NCI-H2227 treated with DMSO at 0.1 percent for 48 hours (cell line): ENCODE results near the gene LCE1B.

Experiments used
- DNase-seq: peaks from one replicate; lab custom pipeline; 2025; lab: John Stamatoyannopoulos, UW

Gene LCE1B, protein sequence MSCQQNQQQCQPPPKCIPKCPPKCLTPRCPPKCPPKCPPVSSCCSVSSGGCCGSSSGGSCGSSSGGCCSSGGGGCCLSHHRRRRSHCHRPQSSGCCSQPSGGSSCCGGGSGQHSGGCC

DNA sequence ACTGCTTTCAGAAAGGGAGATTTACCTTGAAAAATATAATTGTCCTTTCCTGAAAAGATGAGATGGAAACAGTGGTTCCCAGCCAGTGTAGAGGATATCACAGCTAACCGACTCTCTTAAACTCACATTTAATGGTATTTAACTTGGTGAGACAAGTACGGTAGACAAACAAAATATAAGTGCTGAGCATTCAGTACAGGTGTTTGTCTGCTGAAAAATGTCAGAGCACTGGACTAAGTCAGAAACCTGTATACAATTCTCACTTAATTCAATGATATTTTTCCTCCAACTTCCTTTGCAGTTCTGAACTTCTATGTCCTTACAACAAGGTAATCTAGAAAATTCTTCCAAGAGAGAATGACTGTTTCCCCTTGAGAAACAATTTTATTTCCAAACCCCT is at the start of gene LCE1B:
LCE1B (plus strand) TSS at position 301 of the 400 bp plus-strand sequence. CDS start 476 bp downstream, outside the sequence.
- DNase-seq = no peak

DNA sequence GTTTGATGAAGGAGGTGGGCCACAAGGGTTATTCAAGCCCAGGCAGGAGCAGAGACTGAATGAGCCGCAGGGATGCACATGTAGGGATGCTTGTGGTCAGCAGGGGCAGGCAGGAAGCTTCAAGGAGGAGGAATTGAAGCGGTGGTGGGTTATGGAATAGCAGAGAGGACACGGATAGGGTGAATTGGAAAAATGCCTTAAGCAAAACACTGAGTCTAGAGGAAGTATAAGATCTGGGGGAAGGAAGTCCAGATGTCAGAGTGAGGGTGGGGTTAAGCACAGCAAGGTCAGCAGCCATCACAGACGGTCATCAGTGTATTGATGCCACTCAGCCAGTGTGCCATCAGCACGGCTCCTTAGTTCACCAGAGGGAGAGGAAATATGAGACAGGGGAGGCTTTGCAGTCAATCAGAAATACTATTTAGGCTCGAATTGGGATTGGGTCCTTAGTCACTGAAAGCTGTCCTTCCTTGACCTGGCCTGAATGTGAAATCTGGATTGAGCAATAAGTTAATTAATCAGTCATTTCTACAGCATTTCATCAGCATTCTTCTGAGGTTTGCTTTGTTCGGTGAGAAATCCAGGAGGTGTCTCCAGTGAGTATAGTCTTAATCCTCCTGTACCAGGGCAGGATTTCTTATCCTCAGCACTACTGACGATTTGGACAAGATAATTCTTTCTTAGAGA is 42.8 kb upstream of the LCE1B start:
- no peak for DNase-seq

DNA sequence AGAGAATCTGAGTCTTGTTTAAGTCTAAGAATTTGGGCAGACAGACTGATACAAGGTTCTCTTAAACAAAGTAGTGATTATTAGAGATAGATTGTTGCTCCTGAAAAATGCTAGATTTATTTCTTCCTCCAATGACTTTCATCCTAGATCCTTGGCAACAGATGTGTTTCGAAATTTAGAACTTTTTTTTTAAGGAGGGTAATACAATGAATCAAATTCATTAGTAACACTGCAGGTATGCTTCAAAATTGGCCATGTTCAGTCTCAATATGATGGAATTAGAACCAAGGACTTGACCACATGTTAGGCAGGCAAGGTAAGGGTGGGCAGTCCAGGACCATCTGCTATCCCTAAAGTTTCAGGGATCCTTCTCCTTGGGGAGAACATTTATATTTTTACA is 41.4 kb upstream of the LCE1B start:
- no peak for DNase-seq

DNA sequence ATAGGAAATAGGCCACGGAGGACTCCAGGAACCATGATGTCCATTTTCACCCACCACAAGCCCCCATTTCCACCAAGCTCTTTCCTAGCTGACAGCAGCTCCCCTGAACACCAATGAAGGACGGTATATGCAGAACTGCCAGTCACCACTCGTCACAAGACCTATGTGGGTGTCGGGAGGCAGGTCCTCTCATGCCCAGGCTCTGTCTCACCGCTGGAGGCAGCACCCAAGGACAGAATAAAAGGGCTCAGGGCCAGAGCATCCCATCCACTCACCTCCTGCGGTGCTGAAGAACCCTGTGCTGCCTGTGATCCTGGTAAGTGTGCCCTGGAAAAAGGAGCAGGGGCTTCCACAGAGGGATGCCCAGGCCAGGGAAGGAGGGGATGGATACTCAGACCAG is 36.9 kb upstream of the LCE1B start, which contains the start of gene LCE1F:
LCE1F (plus strand) TSS at position 266 of the 400 bp plus-strand sequence. CDS start 1,232 bp downstream, outside the sequence.
- no peak for DNase-seq

DNA sequence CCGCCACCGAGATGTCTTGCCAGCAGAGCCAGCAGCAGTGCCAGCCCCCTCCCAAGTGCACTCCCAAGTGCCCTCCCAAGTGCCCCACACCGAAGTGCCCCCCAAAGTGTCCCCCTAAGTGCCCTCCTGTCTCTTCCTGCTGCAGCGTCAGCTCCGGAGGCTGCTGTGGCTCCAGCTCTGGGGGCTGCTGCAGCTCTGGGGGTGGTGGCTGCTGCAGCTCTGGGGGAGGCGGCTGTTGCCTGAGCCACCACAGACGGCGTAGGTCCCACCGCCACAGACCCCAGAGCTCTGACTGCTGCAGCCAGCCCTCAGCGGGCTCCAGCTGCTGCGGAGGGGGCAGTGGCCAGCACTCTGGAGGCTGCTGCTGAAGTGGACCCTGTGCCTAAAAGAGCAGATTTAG is 35.4 kb upstream of the LCE1B start:
- no peak for DNase-seq

DNA sequence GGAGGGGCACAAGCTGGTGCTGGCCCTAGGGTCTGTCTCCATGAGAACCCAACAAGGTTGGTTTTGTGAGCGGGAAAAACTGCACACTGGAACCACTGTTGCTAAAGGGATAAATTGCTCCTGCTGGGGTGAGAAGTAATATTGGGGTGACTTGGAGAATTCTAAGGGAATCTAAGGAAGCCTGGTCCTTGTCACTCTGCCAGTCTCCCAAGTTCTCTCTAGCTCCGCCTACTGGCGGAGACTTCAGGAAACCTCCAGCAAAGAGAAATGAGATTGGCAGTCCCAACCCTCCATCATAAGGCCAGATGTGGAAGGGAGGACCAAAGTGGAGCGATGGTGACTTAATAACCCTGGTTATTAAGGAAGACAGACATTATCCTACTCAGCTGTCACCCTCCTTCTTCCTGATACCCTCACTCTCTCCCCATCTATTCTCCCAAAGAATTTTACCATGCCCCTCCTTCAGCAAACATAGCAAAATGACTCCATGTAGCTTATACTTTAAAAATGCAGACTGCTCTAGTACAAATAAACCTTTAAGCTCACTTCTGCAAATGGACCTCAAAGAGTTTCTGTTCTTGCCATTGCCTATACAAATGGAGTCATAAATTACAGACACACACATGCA is 34.1 kb upstream of the LCE1B start:
- DNase-seq = no peak

DNA sequence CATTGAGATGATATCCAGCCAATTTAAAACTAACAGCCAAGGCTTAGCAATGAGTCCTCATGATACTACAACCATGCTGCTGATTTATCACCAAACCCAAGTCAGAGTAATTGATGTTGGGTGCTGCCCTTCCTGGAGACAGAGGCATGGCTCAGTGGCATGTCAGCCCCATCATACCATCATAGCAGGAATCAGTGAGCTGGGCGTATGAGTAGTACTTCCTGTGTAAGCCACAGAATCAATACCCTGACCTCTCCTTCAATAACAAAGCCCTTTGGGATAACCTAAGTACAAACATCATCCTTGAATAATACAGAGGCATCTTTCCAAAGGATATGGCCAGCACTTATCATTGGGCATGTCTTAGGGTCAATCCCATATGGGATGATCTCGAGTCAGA is 28.7 kb upstream of the LCE1B start:
- DNase-seq = no peak

DNA sequence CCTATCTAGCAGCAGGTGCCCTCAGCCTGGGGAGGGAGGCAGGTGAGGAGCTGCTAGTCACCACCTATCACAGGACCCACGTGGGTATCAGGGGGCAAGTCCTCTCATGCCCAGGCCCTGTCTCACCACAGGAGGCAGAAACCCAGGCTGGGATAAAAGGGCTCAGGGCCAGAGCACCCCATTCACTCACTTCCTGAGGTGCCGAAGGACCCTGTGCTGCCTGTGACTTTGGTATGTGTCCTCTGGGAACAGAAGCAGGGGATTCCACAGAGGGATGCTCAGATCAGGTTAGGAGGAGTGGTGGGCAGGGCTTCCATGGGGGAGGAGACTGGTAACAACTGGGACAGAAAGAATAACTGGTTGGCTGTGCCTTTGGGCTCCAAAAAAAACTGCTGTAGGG is 25.7 kb upstream of the LCE1B start, which contains the start of gene LCE1E:
LCE1E (plus strand) TSS at position 181 of the 400 bp plus-strand sequence. CDS start 1,043 bp downstream, outside the sequence.
- no peak for DNase-seq

DNA sequence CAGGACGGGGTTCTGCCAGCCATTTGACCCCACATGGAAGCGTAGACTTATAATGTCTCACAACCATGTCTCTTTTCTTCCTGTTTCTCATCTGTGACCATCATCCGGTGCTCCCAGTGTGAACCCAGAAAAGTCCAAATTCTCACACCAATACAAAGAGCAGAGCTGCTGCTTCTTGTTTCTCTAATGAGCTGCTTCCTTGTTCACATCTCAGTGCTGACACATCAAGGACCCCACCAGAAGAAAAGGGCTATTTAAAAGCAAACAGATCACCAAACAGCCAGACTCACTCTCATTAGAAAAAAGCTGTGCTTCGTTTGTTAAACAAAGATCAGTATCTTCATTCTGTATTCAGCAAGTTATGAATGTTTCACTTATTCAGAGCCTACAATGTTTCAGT is 16.1 kb upstream of the LCE1B start:
- no peak for DNase-seq

DNA sequence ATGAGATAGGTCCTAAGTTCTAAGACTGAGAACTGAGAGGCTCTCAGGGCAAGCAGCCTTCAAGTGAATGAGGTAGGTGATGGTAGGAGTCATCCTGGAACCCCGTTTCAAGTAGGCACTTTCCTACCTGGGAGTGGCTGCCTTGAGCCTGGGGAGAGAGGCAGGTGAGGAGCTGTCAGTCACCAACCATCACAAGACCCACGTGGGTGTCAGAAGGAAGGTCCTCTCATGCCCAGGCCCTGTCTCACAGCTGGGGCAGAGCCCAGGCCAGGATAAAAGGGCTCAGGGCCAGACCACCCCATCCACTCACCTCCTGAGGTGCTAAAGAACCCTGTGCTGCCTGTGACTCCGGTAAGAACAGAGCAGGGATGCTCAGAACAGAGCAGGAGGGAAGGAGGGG is 15.3 kb upstream of the LCE1B start, which contains the start of gene LCE1D:
LCE1D (plus strand) TSS at position 301 of the 400 bp plus-strand sequence. CDS start 1,074 bp downstream, outside the sequence.
- DNase-seq = no peak

DNA sequence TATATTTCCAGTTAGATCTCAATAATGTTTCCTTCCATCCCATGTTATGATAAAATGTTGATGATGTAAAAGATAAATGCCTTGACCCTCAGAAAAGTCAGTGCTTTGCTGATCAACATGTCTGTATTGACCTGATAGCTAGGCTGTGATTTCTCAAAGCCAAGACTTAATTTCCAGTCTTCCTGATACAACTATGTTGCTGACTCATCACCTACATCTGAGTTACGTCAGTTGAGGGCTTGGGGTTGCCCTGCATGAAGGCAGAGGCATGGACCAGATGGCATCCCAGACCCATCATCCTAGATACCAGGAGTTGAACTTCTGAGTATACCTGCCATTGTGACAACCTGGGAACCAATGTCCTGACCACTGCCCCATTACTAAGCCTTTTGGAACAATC is 10.4 kb upstream of the LCE1B start:
- no peak for DNase-seq

DNA sequence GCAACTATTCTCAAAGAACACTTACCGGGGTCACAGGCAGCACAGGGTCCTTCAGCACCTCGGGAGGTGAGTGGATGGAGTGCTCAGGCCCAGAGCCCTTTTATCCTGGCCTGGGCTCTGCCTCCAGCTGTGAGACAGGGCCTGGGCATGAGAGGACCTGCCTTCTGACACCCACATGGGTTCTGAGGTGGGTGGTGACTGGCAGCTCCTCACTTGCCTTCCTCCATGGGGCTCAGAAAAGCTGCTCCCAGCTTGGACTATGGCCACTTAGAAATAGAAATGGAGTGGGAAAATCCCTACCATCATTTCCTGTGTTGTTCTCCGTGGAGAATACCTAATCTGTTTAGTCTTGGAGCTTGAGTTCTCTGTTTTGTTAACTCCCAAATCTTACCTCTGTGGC is 5.2 kb upstream of the LCE1B start, which contains the start of gene LCE1C:
LCE1C (minus strand) TSS at position 76 of the 400 bp plus-strand sequence. CDS start 1,173 bp downstream, outside the sequence.
- no peak for DNase-seq

DNA sequence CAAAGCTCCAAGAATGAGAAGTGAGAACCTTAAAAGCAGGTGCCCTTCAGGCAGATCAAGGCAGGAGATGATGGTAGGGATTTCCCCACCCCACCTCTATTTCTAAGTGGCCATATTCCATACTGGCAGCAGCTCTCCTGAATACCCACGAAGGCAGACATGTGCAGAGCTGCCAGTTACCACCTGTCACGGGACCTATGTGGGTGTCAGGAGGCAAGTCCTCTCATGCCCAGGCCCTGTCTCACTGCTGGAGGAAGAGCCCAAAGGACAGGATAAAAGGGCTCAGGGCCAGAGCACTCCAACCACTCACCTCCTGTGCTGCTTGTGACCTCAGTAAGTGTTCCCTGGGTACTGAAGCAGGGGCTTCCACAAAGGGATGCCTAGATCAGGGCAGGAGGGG is 721 bp upstream of the LCE1B start:
- DNase-seq = no peak

DNA sequence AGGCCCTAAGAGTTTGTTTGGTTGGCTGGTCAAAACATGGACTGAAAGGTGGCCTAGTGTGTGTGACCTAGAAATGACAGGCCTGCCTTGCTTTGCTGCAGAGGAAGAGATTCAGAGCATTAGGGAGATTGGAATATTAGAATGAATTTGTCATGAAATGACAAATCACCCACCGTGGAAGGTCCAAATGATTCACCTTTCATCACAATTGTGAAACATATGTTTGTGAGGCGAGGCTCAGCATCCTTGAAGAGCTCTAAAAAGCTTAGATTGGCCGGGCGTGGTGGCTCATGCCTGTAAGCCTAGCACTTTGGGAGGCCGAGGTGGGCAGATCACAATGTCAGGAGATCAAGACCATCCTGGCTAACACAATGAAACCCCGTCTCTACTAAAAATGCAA is 5.5 kb downstream of the LCE1B start:
- DNase-seq = no peak

DNA sequence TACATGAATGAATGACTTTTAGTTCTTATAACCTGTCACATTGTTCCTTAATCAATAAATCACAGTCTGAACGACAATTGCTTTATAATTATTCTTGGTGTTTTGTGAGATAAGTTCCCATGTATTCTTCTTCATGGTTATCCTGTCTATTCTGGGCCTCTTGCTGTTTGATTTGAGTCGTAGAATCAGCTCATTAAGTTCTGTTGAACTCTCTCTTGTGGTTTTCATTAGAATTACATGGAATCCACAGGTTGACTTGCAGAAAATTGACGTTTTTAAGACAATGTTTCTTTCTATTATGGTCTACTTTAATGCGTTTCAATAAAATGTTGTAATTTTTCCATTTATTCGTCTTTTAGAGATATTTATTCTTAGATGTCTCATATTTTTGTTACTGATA is 11.5 kb downstream of the LCE1B start:
- no peak for DNase-seq

DNA sequence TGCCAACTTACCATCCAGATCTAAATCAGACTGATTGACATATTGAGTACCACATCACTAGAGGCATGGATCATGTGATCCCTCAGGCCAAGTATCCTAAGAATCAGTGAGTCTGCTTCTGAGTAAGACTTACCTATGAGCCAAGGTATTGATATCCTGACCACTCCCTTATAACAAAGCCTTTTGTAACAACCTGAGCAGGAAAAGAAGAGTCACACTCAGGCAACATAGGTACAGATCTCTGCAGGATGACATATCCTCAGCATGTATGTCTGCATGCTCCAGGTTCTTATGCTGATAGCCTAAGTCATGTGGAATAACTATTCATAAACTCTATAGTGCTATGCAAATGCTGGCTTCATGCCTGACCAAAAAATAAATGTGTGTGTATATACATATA is 13.2 kb downstream of the LCE1B start:
- DNase-seq = no peak

DNA sequence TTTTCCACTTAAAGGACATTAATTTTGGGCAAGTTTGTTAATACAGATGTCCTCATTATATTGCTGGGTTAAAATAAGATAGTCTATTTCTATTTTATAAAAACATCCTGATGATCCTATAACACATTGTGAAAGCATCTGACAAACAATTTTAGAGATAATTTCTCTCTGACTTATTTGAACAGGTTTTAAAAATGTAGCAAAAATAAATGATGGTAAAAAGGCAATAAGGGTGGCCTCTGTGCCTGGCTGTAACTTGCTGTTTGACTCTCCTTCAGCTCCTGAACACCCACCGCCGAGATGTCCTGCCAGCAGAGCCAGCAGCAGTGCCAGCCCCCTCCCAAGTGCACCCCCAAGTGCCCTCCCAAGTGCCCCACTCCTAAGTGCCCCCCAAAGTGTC is 15.4 kb downstream of the LCE1B start, which contains the start of gene LCE1A:
LCE1A (plus strand) TSS at position 301 of the 400 bp plus-strand sequence; CDS start at position 301, 0 bp downstream.
- DNase-seq = no peak

DNA sequence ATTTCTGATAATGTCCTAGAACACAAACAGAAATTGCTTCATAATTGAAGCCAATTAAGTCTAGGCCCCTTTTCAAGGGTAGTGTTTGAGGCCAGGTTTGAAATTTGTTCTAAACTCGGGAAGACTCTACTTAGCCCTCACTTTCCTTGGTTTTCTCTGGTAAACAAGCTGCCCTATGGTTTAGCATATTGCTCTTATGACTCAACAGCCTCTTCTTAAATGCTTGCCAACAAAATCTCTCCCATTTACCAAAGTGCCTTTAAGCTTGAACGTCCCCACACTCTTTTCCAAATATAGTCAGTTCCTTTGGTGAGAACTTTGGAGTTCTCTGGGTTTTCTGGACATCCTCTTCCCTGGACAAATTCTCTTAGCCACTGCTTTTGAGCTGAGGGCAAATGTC is 25.1 kb downstream of the LCE1B start:
- DNase-seq = no peak

DNA sequence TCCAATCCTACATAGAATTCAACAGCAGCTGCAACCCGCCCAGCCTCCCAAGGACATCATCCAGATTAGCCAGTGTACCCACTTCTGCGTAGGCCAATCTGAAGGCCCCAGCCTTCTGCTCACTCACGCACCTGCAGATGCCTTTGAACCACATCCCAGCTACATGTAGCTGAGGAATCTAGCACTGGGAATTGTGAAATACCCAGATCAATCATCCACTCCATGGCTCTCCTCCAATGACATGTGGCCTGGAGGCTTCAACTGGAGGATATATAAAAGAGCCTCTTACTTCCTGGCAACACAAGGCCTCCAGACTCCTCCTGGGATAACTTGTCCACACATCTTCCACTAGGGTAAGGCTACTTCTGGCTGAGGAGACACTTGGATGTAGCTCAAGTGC is 30.8 kb downstream of the LCE1B start, which contains the start of gene LCE6A:
LCE6A (plus strand) TSS at position 301 of the 400 bp plus-strand sequence. CDS start 665 bp downstream, outside the sequence.
- no peak for DNase-seq

DNA sequence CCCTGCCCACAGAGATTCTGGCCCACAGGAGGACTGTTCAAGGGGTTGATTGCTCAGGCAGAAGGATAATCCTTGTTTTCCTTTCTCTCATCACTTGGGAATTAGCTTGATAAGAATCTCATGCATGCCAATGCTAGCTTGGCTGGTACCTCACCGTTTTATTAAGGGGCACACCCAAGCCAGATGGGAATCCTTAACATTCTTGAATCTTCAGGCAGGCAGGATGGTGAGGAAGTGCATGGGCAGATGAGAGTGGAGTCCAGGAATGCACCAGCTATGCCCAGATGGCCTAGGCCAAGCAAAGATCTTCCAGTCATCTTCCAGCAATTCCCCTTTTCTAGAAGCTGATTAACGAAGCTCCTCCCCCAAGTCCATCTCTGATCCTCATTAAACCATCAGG is 43.9 kb downstream of the LCE1B start:
- no peak for DNase-seq

DNA sequence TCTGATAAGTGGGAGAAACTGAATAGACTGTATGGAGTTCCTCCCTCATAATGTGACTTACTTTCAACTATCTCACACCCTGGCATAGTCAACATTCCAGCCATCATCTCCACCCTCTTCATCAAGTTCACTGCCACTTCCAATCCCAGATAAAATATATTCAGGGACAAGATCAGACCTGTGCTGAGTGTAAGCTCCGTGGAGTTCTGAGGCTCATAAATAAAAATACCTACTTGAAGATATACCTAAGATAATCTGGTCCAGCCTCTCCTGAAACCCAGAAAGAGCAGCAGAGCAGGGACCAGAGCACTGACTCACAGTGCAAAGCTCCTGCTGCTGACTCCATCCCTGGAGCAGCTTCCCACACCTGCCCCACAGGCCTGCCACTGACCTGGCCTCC is 46.3 kb downstream of the LCE1B start:
- DNase-seq = no peak

DNA sequence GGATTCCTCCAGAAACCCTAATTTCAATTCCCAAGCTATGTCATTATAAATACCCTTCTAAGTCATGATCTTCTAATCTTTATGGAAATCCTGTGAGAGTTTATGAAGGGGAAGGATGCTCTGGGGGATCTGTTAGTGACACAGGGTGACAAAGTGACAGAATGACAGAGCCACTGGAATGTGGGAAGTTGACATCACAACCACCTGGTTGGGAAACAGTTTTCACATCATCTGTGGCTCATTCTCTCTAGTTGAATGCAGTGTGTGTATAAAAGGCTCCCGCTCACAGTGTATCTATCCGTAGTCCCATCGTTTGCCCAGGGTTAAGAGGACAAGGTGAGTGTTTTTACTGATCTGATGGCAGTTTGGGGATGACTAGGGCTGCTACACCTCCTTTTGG is 47.9 kb downstream of the LCE1B start, which contains the start of gene LCE7A:
LCE7A (plus strand) TSS at position 301 of the 400 bp plus-strand sequence. CDS start 702 bp downstream, outside the sequence.
- DNase-seq = no peak

DNA sequence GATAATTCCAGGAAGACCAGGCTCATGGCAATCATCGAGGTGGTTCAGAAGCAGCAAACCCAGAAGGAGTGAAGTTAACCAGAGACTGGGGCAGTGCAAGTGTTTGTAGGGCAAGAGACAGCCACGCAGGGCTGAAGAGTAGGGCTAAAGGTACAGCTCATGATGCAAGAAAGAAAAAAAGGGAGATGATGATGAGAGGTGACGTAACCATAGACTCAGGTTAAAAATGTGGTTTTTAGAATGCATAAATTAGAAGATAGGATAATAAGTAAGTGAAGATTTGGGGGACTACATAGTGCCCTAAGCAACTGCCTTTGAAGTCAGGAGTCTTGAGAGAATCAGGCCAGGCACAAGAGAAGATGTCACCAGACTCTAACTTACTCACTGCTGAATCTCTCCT is 48.4 kb downstream of the LCE1B start:
- DNase-seq = no peak
